IPS-15b (cell line): ENCODE data around the gene TTC13.

Experiments
- H3K27me3 ChIP-seq: one replicate; pipeline ENCODE4 v1.6.1; 2013; ENCODE audit warnings: low read length; ENCODE audit not compliant: control insufficient read depth, insufficient read depth
- H3K36me3 ChIP-seq: one replicate; pipeline ENCODE4 v1.6.1; 2013; ENCODE audit warnings: low read length; ENCODE audit not compliant: control insufficient read depth, insufficient read depth
- H3K4me1 ChIP-seq: one replicate; pipeline ENCODE4 v1.6.1; 2013; ENCODE audit warnings: mild to moderate bottlenecking, low read length; ENCODE audit not compliant: control insufficient read depth, insufficient read depth
- H3K4me3 ChIP-seq: one replicate; pipeline ENCODE4 v1.5.1; 2013; ENCODE audit warnings: low read depth, low read length
- H3K9ac ChIP-seq: one replicate; pipeline ENCODE4 v1.6.1; 2013; ENCODE audit warnings: low read depth, mild to moderate bottlenecking, low read length
- H3K9me3 ChIP-seq: one replicate; pipeline ENCODE4 v1.6.1; 2013; ENCODE audit warnings: mild to moderate bottlenecking, low read length; ENCODE audit not compliant: control insufficient read depth, insufficient read depth

TTC13 gene

GRCh38 chr1:230900984-230901383 lies 77.7 kb downstream of the TTC13 start:
- H3K4me1 ChIP-seq, result no peaks in the 10 kb centered on the region
- H3K9me3 ChIP-seq, result no peaks in the 10 kb centered on the region
- H3K36me3 ChIP-seq, result no peaks in the 10 kb centered on the region
- H3K27me3 ChIP-seq, result no peaks in the 10 kb centered on the region
- H3K9ac ChIP-seq, result no peak overlapping the region
- no peak overlapping the region for H3K4me3 ChIP-seq

- H3K36me3 ChIP-seq, result no peaks in the 10 kb centered on the region
- no peaks in the 10 kb centered on the region for H3K27me3 ChIP-seq
- H3K4me3 ChIP-seq, result no peak overlapping the region
- H3K4me1 ChIP-seq, result no peaks in the 10 kb centered on the region
- H3K9me3 ChIP-seq, result no peaks in the 10 kb centered on the region
- no peak overlapping the region for H3K9ac ChIP-seq
Measured at GRCh38 chr1:230899841-230900251, 78.8 kb downstream of the TTC13 start.

GRCh38 chr1:230898748-230899147 lies 79.9 kb downstream of the TTC13 start:
- H3K36me3 ChIP-seq, result no peaks in the 10 kb centered on the region

GRCh38 chr1:230898144-230898543 lies 80.5 kb downstream of the TTC13 start:
- H3K4me1 ChIP-seq, result no peaks in the 10 kb centered on the region
- H3K9me3 ChIP-seq, result no peaks in the 10 kb centered on the region

More at GRCh38 chr1:230898748-230899147, 79.9 kb downstream of the TTC13 start:
- Histone ChIP-seq H3K9me3 (no peaks in the 10 kb centered on the region), H3K4me3 (no peak overlapping the region), H3K4me1 (no peaks in the 10 kb centered on the region), H3K27me3 (no peaks in the 10 kb centered on the region), H3K9ac (no peak overlapping the region)

GRCh38 chr1:230896779-230897178 lies 81.9 kb downstream of the TTC13 start:
- Histone ChIP-seq H3K36me3 (no peaks in the 10 kb centered on the region), H3K9me3 (no peaks in the 10 kb centered on the region), H3K9ac (no peak overlapping the region), H3K27me3 (no peaks in the 10 kb centered on the region), H3K4me3 (no peak overlapping the region), H3K4me1 (no peaks in the 10 kb centered on the region)

More at GRCh38 chr1:230898144-230898543, 80.5 kb downstream of the TTC13 start:
- Histone ChIP-seq H3K36me3 (no peaks in the 10 kb centered on the region), H3K4me3 (no peak overlapping the region), H3K9ac (no peak overlapping the region), H3K27me3 (no peaks in the 10 kb centered on the region)

- no peaks in the 10 kb centered on the region for H3K9me3 ChIP-seq
- no peaks in the 10 kb centered on the region for H3K36me3 ChIP-seq
- no peaks in the 10 kb centered on the region for H3K4me1 ChIP-seq
- no peaks in the 10 kb centered on the region for H3K27me3 ChIP-seq
- H3K9ac ChIP-seq, result no peak overlapping the region
- no peak overlapping the region for H3K4me3 ChIP-seq
Measured at GRCh38 chr1:230895452-230895851, 83.2 kb downstream of the TTC13 start.

- Histone ChIP-seq H3K9me3 (no peaks in the 10 kb centered on the region), H3K9ac (no peak overlapping the region), H3K4me1 (no peaks in the 10 kb centered on the region), H3K27me3 (no peaks in the 10 kb centered on the region), H3K36me3 (no peaks in the 10 kb centered on the region), H3K4me3 (no peak overlapping the region)
Measured at GRCh38 chr1:230894664-230895063, 84.0 kb downstream of the TTC13 start.

GRCh38 chr1:230894032-230894431 lies 84.6 kb downstream of the TTC13 start:
- Histone ChIP-seq H3K36me3 (no peaks in the 10 kb centered on the region), H3K4me1 (no peaks in the 10 kb centered on the region), H3K9me3 (no peaks in the 10 kb centered on the region), H3K4me3 (no peak overlapping the region), H3K27me3 (no peaks in the 10 kb centered on the region), H3K9ac (no peak overlapping the region)

GRCh38 chr1:230892018-230892491 lies 86.6 kb downstream of the TTC13 start:
- H3K4me1 ChIP-seq, result no peaks in the 10 kb centered on the region
- H3K9me3 ChIP-seq, result no peaks in the 10 kb centered on the region
- H3K36me3 ChIP-seq, result no peaks in the 10 kb centered on the region
- H3K27me3 ChIP-seq, result no peaks in the 10 kb centered on the region
- no peak overlapping the region for H3K4me3 ChIP-seq
- H3K9ac ChIP-seq, result no peak overlapping the region

GRCh38 chr1:230891413-230891812 lies 87.2 kb downstream of the TTC13 start:
- H3K9me3 ChIP-seq, result no peaks in the 10 kb centered on the region
- H3K4me3 ChIP-seq, result no peak overlapping the region
- H3K27me3 ChIP-seq, result no peaks in the 10 kb centered on the region
- H3K4me1 ChIP-seq, result no peaks in the 10 kb centered on the region
- H3K36me3 ChIP-seq, result no peaks in the 10 kb centered on the region
- H3K9ac ChIP-seq, result no peak overlapping the region

GRCh38 chr1:230884646-230885045 lies 94.0 kb downstream of the TTC13 start:
- Histone ChIP-seq H3K9ac (no peak overlapping the region), H3K9me3 (no peaks in the 10 kb centered on the region), H3K27me3 (no peaks in the 10 kb centered on the region), H3K4me1 (no peaks in the 10 kb centered on the region), H3K36me3 (no peaks in the 10 kb centered on the region), H3K4me3 (no peak overlapping the region)

- Histone ChIP-seq H3K36me3 (no peaks in the 10 kb centered on the region), H3K9ac (no peak overlapping the region), H3K4me1 (no peaks in the 10 kb centered on the region), H3K4me3 (no peak overlapping the region), H3K27me3 (no peaks in the 10 kb centered on the region), H3K9me3 (no peaks in the 10 kb centered on the region)
Measured at GRCh38 chr1:230883967-230884366, 94.7 kb downstream of the TTC13 start.
